HG03521 (cell line): Measurements from ENCODE around the gene NEK3.
"Not testable (repeated sequence)": the region's sequence is repeated elsewhere in the genome, so short reads cannot be mapped to it uniquely, and the experiment has no call there.

Experiments
- ATAC-seq: cut with Tn5 transposase; IDR thresholded peaks from one replicate; pipeline ENCODE4 v1.9.1; 2021; ENCODE audit warnings: mild to moderate bottlenecking, moderate library complexity; ENCODE audit not compliant: unreplicated experiment

The NEK3 gene

DNA sequence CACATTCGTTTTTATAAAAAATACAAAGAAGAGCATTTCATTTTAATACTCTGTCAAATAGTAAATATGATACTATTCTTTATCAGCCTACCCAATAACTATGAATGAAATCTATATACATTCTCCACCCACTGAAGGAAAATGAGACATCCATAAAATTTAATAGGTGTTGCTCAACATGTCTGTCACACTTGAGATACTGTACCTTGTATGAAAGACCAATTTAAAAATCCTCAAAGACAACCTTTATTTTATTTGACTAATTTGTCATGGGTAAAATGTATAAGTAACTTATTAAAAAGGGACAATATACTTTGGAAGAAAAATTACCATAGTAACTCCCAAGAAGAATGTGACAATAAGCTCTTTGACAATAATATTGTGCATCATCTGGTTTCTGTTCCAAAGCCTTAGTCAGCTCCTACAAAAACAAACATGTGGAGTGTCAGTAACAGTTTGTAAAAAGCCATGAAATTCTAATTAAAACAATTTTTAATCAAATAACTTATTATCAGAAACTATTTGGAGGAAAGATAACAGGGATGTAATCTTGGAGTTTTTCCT is 11.5 kb upstream of the NEK3 start:
- not testable (repeated sequence) for ATAC-seq

DNA sequence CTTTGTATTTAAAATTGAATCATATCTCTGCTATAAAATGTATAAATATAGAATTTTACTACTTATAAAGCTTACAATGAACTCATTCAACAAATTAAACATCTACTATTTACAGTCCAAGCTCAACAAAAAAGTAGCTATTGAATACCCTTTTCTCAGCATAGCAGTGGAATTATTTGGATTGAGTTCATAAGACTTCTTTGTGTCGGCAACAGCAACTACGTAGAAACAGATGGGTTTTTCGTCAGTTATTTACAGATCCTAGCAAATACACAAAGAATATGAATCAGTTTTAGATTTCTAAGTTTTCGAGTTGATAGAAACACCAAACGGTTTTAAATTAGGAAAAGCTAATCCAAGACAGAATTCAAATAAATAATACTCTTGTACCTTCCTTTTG is 10.4 kb upstream of the NEK3 start:
- ATAC-seq: no peak

DNA sequence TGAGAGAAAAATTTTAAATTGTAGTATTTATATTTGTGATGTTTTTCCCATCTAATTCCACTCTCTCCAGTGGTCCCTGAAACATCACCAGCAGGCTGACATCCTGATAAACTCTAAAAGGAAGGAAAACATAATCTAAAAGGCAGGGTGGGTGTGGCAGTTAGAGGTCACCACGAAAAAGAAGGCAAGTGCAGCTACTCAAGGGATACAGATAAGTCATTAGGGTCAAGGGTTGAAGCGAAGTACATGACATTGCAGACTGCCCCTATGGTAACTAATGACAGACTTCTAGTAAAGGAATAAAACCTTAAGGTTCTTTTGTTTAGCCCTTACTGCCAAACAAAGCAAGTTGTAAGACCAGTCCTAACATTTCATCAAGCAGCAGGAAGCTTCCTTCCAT is 6.0 kb upstream of the NEK3 start:
- ATAC-seq: no peak

DNA sequence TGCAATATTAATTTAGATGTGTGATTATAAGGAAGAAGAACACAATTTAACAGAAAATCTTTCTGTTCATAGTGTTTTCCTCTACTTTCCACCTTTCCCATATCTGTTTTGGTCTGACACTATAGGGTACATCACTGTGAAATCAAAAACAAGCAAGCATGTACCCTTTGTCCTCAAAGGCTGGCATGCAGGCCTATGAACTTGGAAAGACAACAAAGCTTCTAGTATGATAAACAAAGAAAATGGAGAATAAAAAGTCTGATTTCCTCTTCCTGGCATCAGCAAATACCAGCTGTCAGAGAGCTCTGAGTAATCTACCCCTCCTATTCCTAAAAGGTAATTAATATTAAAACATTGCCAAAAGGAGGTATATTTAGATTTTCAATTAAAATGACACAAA is 5.6 kb upstream of the NEK3 start:
- no peak for ATAC-seq

DNA sequence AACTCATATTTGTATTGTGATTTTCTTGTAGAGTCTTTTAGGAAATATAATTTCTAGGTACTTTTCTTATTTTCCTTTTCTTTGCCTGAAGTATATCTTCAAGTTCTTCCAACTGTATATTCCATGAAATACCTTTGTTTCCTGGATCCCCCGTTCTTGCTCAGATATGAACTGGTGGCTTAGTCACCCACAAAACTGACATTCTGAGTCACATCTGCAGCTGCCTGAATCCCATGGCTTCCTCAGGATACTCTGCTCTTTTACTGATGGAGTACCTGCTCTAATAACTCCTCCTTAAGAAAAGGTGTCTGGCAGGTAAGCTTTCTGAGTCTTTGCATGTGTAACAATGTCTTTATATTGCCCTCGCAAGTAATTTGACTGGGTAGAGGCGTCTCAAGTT is 4.5 kb upstream of the NEK3 start:
- not testable (repeated sequence) for ATAC-seq

DNA sequence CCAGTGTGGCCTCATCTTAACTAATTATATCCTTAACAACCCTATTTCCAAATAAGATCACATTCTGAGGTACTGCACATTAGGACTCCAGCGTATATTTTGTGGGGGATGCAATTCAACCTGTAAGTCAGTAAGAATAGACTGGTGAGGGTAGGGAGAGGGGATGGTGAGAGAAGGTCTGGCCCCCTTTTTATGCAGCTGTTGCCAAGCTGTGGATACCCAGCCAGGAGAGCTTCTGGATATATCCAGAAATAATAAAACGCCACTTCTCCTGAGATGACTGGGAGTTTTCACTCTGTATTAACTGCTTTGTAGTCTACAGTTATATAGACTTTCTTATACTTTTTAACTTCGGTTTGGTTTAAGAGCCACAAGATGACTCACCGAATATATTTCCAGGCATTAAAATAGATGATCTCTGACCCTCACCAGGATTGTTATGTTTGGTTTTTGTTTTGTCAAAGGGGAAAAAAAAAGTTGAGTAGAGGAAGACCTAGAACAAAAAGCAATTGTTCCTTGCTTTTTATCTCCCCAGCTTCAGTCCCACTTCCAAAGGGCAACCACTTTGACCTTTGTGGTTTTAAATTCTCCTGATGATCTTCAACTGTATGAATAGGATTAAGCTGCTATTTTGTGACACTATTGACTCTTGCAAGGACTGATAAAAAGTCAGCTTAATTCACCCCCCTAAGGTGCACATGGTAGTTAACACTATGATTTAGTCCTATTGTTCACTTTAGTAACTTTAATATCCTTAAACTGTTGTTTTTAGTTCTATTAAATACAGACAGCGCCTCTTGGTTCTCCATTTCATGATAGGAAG is 3.1 kb upstream of the NEK3 start:
- no peak for ATAC-seq

DNA sequence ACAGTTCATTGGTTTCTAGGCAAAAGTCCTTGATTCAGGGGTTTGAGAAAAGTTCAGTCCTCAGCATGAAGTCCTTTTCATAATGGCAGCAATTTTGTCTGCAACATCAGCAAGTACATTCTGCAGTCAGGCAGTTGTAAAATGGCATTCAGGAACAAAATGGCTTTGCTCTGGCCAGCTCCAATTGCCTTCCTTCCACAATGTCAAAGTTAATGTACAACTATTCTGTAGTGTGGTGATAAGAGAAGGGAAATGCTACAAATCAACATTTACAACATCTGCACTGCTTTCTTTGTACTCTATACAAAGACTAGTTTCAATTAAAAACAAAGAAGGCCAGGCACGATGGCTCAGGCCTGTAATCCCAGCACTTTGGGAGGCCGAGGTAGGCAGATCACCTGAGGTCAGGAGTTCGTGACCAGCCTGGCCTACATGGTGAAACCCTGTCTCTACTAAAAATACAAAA is 1.8 kb upstream of the NEK3 start:
- ATAC-seq: no peak

DNA sequence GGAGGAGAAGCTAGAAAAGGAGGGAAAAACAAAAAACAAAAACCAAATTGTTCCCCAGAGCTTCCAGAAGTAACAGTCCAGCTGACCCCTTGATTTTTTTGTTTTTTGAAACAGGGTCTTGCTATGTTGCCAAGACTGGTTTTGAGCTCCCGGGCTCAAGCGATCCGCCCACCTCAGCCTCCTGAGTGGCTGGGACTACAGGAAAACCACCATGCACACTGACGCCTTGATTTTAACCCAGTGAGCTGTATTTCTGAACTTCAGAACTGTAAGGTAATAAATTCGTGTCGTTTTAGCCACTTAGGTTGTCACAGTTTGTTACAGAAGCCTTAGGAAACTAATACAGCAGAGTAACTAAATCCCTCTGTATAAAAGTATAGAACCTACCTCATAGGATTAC is 1.1 kb upstream of the NEK3 start:
- no peak for ATAC-seq

DNA sequence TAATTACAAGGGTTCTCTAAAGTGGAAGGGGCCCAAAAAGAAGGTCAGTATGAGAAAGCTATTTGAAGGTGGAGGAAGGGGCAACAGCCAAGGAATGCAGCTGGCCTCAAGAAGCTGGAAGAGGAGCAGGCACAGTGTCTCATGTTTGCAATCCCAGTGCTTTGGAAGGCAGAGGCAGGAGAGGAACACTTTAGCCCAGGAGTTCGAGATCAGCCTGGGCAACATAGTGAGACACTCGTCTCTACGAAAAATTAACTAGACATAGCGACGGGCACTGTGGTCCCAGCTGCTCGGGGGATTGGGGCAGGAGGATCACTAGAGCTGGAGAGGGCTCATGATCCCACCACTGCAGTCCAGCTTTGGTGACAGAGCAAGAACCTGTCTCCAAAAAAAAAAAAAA is 656 bp upstream of the NEK3 start:
- ATAC-seq: no peak

DNA sequence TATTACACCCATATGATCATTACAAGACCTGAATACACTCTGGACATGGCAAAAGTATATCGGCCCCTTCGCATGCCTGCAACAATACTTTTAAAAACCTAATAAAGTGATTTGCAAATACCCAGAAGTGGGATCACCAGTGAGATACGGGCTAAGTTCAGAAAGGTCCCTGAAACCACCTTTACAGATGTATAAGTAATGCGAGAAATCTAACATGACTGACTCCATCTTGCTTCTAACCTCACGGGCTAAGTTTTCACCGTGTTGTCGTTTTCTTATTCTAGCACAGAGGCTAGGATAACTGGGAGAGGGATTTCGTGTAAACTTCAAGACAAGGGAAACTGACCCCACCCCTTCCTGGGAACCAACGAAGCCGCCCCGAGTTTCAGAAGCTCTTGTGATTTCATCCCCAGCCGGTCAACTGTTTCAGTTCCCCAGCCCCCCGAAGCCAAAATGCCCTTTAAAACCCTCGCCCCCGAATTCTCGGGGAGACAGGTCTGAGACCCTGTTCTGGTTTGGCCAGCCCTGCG is 703 bp downstream of the NEK3 start:
- ATAC-seq: no peak

DNA sequence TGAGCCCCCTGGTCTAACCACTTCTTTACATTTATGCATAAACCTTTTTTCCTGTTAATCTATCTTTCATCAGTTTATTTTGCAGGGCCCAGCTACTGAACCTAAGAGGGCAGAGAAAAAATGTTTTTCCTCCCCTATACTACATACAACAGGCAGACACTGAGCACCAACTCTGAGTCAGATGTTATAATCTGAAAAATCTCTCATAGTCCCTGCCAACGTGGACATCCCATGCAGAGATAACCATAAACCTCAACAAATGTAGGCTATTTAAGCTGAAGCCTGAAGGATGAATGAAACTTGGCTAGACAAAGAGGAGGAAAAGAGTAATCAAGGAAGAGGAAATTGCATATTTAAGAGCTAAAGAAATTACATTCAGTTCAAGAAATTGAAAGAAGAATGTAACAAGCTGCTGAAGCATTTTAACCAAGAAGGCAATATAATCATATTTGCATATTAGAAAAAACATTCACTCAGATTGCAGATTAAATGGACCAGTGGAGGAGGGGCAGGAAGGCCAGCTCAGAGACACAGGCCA is 2.6 kb downstream of the NEK3 start:
- ATAC-seq: no peak

DNA sequence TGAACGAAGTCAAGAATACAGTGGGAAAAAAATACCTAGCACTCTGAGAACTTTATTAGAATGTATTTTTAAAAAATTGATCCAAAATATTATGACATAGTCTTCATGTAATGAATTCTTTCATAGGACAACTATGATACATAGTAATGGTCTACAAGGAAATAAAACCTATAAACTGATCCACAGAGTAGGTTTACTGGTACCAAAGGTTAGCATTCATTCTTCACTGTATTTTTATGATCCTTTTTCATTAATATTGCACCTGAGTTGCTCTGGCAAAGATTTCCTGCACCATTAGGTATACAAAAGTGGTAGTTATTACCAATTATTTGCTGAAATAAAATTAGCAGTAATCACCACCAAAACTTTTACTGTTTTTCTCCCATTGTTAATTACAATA is 4.2 kb downstream of the NEK3 start:
- ATAC-seq: no peak

DNA sequence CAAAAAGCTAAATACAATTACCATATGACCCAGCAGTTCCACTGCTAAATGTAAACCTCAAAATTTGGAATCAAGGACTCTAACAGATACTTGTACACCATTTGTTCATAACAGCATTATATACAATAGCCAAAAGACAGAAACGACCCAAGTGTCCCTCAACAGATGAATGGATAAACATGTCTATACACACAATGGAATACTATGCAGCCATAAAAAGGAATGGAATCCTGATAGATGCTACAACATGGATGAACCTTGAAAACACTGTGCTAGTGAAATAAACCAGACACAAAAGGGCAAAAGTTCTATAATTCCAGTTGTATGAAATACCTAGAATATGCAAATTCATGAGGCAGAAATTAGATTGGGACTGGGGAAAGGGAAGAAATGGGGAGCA is 12.2 kb downstream of the NEK3 start:
- no peak for ATAC-seq

DNA sequence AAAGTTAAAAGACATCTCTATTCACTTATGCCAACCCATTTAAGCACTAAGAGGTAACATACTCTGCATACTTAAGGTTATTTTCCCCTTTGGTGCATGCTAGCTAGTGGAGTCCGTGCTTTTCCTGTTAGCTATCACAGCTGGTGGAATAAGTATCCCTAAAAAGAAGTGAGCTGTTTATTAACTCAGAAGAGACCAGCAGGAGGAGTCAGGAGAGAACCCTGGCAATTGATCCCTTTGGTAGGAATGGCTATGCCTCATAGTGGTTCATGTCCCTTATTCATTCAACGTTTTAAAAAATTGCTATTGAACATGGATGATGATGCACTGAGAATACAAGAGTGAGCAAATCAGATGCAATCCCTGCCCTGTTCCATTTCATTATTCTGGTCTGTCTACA is 18.1 kb downstream of the NEK3 start:
- no peak for ATAC-seq

DNA sequence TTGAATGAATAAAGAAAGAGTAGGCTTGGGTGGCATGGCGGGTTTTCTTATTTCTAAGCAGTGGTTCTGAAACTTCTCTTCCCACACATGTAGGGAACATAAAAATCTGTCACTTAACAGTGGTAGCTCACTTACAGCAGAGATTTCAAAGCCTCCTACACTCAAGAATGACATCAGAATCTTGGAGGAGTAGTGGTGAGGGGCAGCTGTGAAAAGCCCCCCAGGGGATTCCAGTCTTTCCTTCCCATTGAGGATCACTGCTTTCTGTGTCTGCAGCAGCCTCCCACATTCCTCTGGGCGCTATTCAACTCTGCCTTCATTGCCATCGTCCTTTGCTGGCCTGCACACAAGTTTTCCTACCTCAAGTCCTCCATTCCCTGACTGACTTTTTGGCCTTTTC is 21.9 kb downstream of the NEK3 start:
- ATAC-seq: no peak

DNA sequence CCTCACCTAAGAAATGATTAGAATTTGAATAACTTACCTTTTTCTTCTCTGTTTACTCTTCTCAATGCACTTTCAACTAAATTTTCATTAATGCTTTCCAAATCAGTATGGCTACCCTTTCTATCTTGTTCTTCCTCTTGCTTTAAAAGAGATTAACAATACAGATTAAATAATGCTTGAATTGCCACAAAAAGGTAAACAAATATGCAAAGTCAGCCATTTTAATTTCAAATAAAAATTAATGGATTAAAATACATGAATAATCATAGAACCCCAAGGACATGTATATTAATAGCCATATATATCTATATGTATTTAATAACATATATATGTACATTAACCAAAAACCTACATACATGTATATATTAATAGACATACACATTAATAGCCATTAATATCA is 22.6 kb downstream of the NEK3 start:
- no peak for ATAC-seq

DNA sequence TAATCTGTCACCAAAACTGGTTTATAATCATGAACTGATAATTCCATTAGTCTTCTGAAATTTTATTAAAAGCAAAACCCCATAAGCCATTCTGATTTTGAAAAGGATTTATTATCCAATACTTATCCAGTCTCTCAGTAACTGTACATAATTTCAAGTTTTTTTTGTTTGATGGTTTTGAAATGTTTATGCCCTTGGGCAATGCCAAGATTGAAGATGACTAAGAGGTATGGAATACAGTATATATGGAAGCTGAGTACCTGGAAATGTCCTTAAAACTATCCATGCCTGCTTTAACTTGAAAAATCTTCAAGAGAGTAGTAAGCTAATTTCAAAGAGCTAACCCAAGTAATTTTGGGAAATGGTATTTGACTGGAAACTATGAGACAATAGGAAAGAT is 28.8 kb downstream of the NEK3 start:
- no peak for ATAC-seq

DNA sequence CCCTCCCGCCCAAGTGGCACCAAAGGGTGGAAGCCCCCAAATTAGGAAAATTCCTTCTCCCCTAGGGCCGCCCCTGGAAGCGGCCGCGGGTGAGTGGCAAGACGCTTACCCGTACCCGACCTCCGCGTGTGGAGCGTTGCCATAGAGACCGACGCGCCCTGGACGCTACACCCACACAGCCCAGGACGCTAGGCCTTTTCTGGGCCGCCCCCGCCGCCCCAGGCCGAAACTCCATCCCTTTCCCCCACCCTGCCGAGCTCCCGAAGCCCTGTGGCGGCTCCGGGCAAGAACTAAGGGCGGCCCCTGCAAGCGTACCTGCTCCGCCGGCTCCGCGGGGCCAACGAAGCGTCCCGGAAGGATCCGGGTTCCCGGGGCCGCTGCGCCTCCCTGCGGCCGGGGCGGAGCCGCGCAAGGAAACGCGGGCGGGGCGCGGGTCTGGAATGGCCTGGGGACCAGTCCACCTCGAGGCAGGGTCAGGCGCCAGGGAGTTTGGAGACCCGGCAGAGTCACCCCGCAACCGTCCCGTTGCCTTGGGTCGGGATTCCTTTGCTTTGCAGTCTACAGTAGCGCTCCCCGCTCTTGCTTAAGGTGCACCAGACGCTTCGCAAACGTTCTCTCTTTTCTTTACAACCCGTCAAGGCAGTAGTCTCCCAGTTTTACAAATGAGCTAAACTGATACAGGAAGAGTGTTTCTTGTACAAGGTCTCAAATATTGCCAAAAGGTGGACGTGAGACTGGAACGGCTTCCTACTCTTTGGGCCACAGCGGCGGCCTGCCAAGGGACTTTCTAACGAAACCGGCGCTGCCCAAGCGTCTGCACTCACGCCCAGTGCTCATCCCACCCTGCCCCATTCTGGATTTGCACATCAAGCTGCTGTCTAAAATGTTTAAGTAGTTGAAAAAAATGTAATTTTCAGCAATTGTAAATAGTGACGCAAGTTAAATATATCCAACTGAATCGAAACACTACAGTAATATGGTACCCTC is 30.4 kb downstream of the NEK3 start, which contains the start of gene NEK5:
Gene NEK5 (minus strand): TSS at position 360 of the 987 bp plus-strand sequence. CDS start 1,591 bp downstream, outside the sequence.
- peak; percentile 74 for ATAC-seq

DNA sequence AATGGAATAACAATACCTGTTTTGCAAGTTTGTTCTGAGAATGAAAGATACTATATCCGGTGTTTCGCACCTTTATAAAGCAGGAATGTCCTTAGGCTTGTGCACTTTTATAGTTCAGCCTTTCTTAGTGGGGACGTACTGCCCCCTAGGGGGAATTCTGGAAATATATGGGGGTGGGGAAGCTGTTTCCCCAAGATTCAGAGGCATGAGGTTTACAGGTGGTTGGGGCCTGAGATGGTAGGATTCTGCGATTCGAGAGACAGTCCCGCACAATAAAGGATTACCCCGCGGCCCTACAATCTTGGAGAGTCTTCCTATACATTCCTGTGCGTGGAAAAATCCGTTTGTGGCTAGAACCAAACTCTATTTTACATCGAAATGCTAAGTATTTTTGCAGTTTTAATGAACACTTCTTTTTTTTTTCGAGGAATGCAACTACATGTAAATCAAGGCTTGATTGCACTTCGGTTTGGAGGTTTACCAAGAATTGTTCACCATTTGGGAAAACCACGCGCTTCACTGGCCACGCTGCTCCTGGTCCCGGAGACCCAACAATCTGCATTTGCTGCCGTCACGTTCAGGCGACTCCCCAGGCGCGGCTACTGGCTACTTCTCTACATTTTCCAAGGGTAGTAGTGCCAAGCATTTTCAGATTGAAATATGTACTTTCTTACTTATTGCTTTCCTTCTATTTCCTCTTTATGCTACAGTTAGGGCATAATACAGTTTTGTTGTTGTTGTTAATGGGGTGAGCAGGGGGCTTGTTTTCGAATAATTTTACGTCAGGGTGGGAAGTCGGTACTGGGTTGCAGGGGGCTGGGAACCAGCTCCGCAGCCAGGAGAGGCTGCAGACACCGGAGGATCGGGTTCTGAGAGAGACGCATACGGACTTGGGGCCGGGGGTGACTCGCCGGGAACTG is 31.4 kb downstream of the NEK3 start:
- ATAC-seq: no peak

DNA sequence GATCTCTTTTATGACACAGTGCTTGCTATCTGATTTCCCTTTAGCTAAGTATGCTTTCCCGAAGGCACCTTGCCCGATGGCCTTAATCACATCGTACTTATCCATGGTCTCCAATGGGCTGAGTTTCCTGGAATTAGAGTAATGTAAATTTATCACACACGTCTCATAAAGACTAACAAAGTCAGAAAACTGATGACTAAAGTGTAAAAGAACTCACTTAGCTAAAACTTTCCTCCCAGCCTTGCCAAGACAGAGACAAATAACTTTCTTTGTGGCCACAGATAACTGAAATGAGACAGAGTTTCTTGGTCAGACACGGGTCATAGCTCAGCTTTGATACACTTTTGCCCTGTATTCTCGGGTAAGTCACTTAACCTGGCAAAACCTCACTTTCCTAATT is 32.0 kb downstream of the NEK3 start:
- no peak for ATAC-seq
